Measurements from ENCODE around the gene ADGRV1.

GRCh38 chr5:91007780-91008402 is 449.3 kb downstream of the ADGRV1 start:
- TF ChIP-seq CTCF (IDR thresholded peaks at IDR 0.05) (no peak), POLR2A (IDR thresholded peaks at IDR 0.05) (no peak)

Data from thyroid gland (tissue), 4 donors.